Esophagus squamous epithelium (tissue), 4 donors: ENCODE results near the gene MYO16.

ENCODE experiments used
- CTCF ChIP-seq, 6 experiments: fragments of 450-650 bp in 4 of 6; fragments of 200-600 bp in 2 of 6; sonication (generic) in 2 of 6; IDR thresholded peaks; one replicate each; pipeline ENCODE4 v1.5.1; 2016 to 2019; ENCODE audit warnings: antibody characterized with exemption in 6 of 6, mild to moderate bottlenecking in 4 of 6, moderate library complexity in 4 of 6
- POLR2A ChIP-seq, 4 donors: fragments of 450-650 bp; IDR thresholded peaks; one replicate each; pipeline ENCODE4 v1.6.1; 2017; ENCODE audit warnings: antibody characterized with exemption in 4 of 4, mild to moderate bottlenecking in 4 of 4, moderate library complexity in 3 of 4

DNA sequence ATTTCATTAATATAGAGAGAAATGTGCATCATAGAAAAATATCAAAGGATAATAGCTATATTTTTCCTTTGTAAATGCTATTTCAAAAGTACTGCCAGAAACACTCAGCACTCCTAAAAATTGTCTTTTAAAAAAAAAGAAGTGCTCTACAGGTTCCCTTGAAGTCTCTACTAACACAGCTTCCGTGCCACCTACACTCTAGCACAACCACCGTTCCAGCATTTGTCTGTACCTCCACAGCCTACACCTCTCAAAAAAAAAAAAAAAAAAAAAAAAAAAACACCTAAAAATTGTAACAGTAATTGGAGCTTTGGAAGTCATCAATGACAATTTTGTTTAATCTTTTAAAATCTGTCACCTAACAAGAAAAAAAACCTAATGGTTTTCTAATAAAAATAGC is 485.6 kb downstream of the MYO16 start:
- no peak for TF ChIP-seq CTCF (IDR thresholded peaks at IDR 0.05)
- no peak for TF ChIP-seq POLR2A (IDR thresholded peaks at IDR 0.05)
